ENCODE results near the gene CCDC187. TPM values are rescaled to one million over a fixed set of nuclear protein-coding genes. Genes with fewer than 3 reads are reported as not detected.

Gene CCDC187
- total RNA-seq, 8 experiments from 2014 or later = 0.07 to 1.2 (median 0.19) TPM

DNA sequence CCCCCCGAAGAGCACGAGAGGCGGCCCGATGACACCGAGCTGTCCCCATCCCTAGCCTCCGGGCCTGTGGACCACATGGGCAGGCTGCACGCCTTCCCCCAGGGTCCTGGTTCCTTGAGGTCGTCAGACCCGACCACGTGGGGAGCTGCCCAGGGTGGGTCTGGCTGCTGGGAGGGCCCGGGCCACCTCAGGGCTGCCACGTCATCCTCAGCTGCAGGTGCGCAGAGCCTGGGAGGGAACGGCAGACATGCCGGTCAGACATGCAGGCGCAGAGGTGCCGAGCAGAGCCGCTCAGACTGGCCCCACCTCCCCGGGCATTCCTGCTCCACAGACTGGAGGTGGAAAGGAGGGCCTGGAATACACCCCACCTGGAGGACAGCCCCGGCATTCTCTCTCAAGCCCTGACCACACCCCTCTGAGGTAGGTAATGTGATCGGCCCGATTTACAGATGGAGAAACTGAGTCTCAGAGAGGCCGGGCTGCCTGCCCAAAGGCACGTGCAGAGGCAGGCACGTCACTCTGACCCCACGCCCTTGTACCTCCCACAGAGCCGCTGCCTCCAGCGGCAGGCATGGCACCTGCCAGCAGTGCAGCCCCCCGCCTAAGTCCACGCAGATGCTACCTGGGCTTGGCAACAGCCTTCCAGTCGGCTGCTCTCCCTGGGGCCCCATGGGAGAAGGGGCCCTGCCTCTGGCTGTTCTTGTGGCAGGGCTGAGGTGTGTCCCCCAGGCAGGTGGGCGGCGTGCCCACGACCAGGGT is 649 bp downstream of the CCDC187 start:
- Histone ChIP-seq H3K4me1 (replicated peaks in 1 of 2) (peaks cover 27 to 29% of the 10 kb centered on the region in 2 donors), H3K4me3 (no peak overlapping the region), H3K27ac (no peak overlapping the region)
- WGBS, 10 experiments = 48 to 95% (median 81%) methylated on average over 4 to 6 of the region's 34 CpGs; no CpG with 5 or more reads in 7 of the 10 experiments
- in situ Hi-C loops (cut with MboI; ENCODE audit: low pct_unique_long_range_greater_than_20kb in 2 of 9, low sequenced_read_pairs in 9 of 9, unreplicated experiment in 9 of 9) = no loop called here
- ATAC-seq (replicated peaks in 6 of 8) = no peak

DNA sequence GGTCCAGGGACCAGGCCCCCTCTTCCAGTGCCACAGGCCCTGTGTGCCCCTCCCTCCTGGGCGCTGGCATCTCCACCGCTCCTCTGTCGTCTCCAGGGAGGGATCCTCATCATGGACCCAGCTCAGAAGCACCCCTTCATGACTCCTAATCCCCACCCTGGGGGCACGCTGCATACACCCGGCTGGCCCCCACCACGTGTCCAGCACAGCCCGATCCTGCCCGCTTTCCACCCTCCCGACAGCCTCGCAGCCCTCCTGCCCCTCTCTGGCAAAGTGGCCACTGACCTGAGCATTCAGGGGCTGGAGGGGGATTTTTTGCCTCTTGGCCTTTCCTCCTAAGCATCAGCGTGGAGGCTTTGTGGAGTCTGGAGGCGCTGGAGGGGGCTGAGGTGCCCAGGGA is 1.4 kb downstream of the CCDC187 start:
- 50 to 62% (median 61%) methylated on average over 3 to 7 of the region's 12 CpGs; no CpG with 5 or more reads in 7 of the 10 experiments for WGBS, 10 experiments
- in situ Hi-C loops (cut with MboI; ENCODE audit: low pct_unique_long_range_greater_than_20kb in 2 of 9, low sequenced_read_pairs in 9 of 9, unreplicated experiment in 9 of 9) = no loop called here
- H3K27ac ChIP-seq = no peak overlapping the region
- peaks cover 29 to 31% of the 10 kb centered on the region in 2 donors for H3K4me1 ChIP-seq (replicated peaks in 1 of 2)
- ATAC-seq (replicated peaks in 6 of 8) = no peak
- no peak overlapping the region for H3K4me3 ChIP-seq

DNA sequence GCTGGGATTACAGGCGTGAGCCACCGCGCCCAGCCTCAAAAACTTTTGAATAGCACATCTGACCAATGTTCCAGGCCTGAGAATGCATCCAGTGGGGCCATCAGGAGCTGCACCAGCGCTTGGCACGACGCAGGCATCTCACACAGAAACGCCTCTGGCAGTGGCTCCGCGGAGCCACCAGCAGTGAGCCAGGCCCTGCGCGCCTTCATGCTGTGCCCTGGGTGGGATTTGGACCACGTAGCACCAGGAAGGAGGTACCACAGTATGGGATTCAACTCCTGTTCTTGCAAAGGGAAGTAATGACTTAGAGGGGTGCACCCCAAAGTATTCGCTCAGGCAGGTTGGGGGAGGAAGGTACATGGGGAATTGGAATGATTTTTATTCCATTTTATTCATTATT is 3.0 kb downstream of the CCDC187 start:
- H3K4me1 ChIP-seq (replicated peaks in 1 of 2) = peaks cover 26 to 30% of the 10 kb centered on the region in 2 donors
- 46 to 100% (median 87%) methylated on average over 1 to 10 of the region's 13 CpGs; no CpG with 5 or more reads in 5 of the 10 experiments for WGBS, 10 experiments
- in situ Hi-C loops (cut with MboI; ENCODE audit: low pct_unique_long_range_greater_than_20kb in 2 of 9, low sequenced_read_pairs in 9 of 9, unreplicated experiment in 9 of 9) = no loop called here
- H3K27ac ChIP-seq = no peak overlapping the region
- H3K4me3 ChIP-seq = no peak overlapping the region
- no peak for ATAC-seq (replicated peaks in 6 of 8)

DNA sequence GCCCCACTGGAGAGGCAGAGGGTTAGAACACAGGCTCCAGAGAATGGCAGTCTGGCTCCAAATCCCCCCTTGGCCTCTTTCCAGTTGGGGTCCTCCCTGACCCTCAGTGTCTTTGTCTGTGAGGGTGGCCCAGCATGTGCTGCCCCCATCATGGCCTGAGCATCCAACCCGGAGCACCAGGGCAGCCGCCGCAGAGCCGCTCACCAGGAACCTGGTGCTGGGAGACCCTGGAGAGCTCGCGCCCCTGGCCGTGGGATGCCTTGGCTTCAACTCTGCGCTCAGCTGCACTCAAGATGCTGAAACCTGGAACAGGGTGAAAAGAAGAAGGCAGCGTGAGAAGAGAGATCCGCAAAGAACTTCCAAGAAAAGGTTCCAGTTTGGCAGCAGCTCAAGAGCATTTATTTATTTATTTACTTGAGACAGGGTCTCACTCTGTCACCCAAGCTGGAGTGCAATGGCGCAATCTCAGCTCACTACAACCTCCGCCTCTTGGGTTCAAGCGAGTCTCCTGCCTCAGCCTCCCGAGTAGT is 3.8 kb downstream of the CCDC187 start:
- Histone ChIP-seq H3K27ac (no peak overlapping the region), H3K4me1 (replicated peaks in 1 of 2) (peaks cover 26 to 32% of the 10 kb centered on the region in 2 donors), H3K4me3 (no peak overlapping the region)
- in situ Hi-C loops (cut with MboI; ENCODE audit: low pct_unique_long_range_greater_than_20kb in 2 of 9, low sequenced_read_pairs in 9 of 9, unreplicated experiment in 9 of 9) = no loop called here
- no peak for ATAC-seq (replicated peaks in 6 of 8)
- WGBS, 10 experiments = 25 to 100% (median 88%) methylated on average over 1 to 7 of the region's 14 CpGs; no CpG with 5 or more reads in 2 of the 10 experiments

DNA sequence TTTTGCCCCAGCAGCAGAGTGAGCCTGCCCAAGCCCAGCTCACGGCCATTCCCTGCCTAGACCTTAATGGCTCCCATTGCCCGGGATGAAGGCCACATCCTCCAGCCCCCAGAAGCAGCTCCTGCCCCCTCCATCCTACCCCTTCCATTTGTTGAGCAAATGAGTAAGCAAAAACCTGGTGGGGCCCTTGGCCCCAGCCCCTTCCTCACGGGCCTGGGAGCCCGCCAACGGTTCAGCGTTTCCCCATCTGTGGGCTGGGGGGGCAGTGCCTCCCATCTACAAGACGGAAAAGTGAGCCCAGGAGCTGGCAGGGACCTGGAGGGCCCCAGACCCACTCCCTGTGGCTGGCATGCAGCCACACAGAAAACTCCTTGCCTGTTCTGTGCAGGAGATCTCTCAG is 4.4 kb downstream of the CCDC187 start:
- Histone ChIP-seq H3K4me1 (replicated peaks in 1 of 2) (peaks cover 24 to 35% of the 10 kb centered on the region in 2 donors), H3K27ac (no peak overlapping the region), H3K4me3 (no peak overlapping the region)
- in situ Hi-C loops (cut with MboI; ENCODE audit: low pct_unique_long_range_greater_than_20kb in 2 of 9, low sequenced_read_pairs in 9 of 9, unreplicated experiment in 9 of 9) = no loop called here
- ATAC-seq (replicated peaks in 6 of 8) = no peak
- WGBS, 10 experiments = 82% methylated on average over 3 of the region's 7 CpGs; no CpG with 5 or more reads in 9 of the 10 experiments

DNA sequence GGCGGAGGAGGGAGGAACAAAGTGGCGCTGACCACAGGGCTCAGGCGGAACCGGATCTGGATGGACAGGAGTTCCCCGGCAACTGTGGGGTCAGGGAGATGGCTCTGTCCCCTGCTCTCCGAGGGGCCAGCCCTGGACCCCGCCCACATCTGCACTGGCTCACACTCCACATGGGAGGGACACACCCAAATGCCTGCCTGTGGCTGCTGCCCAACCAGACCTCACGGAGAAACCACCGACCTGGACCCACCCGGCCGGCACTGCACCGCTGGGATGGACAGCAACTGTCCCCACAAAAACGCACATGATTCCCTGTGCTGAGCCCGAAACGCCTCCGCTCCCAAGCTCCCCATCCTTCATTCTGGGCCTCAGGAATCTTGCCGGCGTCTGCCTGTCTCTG is 4.8 kb downstream of the CCDC187 start:
- no peak overlapping the region for H3K27ac ChIP-seq
- WGBS, 10 experiments = 69% methylated on average over 3 of the region's 18 CpGs; no CpG with 5 or more reads in 9 of the 10 experiments
- peak in 3 of 8 experiments; percentile 18 to 59 (median 49) for ATAC-seq (replicated peaks in 6 of 8)

DNA sequence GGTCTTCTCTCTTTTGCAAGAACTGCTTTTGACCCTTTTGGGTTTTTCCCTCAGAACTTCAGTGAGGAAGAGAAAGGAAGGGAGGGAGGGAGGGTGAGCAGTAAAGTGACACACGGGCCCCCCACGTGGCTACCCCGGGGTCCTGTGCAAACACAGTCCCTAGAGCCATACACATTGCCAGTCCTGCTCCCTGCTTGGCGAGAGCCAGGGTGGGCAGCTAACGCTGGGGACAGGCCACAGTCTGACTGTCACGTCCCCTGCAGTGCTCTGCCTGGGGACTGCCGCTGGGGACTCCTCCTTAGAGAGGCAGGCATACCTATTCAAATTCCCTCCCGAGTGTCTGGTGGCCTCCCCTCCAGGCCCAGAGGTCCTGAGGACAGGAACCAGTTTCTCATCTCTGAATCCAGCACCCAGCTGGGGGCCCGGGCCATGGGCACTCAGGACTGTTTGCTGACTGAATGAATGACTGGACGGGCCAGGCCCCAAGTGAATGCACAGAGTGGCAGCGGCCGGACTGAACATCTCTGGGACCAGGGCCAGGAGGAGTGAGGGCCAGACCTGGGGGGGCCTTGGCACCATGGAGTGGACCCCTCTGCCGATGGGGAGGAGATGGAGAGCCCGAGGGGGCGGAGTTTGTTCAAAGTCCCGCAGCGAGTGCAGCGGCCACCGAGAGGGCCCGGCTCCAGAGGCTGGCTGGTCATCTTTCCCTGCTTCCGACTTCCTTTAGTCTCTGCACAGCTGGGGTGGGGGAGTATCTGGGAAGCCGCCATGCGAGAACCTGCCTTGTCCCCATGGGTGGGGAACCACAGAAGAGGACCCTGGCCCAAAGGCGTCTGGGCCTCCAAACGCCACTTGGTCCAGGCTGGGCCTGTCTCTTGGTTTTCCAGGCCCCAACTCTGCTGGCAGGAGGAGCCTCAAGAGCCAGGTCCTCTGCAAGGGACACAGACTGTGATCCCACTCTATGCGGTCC is 5.8 kb downstream of the CCDC187 start:
- in situ Hi-C loops (cut with MboI; ENCODE audit: low pct_unique_long_range_greater_than_20kb in 2 of 9, low sequenced_read_pairs in 9 of 9, unreplicated experiment in 9 of 9) = no loop called here
- Histone ChIP-seq H3K4me3 (no peak overlapping the region), H3K27ac (no peak overlapping the region)

More for the DNA sequence above, 4.8 kb downstream of the CCDC187 start:
- Histone ChIP-seq H3K4me3 (no peak overlapping the region), H3K4me1 (replicated peaks in 1 of 2) (peaks cover 20 to 31% of the 10 kb centered on the region in 2 donors)
- in situ Hi-C loops (cut with MboI; ENCODE audit: low pct_unique_long_range_greater_than_20kb in 2 of 9, low sequenced_read_pairs in 9 of 9, unreplicated experiment in 9 of 9) = no loop called here

DNA sequence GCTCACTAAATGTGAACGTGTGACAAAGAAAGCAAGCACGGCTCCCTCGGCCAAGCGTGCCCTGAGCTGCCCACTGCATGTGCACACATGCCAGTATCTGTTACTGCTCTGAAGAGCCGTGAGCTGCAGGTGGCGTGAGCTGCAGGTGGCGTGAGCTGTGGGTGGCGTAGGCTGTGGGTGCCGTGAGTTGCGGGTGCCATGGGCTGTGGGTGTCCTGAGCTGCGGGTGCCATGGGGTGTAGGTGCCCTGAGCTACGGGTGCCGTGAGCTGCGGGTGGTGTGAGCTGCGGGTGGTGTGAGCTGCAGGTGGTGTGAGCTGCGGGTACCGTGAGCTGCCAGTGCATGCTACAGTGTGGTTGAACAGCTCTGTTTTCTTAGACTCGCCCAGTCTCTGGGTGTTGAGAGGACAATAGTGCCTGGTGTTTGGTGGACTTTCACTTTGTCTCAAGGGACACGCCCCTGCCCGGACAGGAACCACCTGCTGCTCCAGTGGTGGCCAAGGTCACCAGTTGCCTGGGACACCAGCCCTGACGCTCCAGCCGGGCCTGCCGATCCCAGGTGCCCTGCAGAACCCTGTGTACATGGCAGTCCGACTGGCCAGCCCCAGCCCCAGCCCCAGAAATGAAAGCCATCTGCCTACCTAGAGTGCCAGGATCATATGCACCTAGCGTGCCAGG is 6.7 kb downstream of the CCDC187 start:
- Histone ChIP-seq H3K4me3 (no peak overlapping the region), H3K4me1 (replicated peaks in 1 of 2) (peaks cover 23 to 27% of the 10 kb centered on the region in 2 donors), H3K27ac (no peak overlapping the region)
- WGBS, 10 experiments = 40 to 86% (median 70%) methylated on average over 1 to 18 of the region's 25 CpGs; no CpG with 5 or more reads in 6 of the 10 experiments
- ATAC-seq (replicated peaks in 6 of 8) = peak in 2 of 8 experiments; percentile 1 to 2
- in situ Hi-C loops (cut with MboI; ENCODE audit: low pct_unique_long_range_greater_than_20kb in 2 of 9, low sequenced_read_pairs in 9 of 9, unreplicated experiment in 9 of 9) = no loop called here

More for the DNA sequence above, 5.8 kb downstream of the CCDC187 start:
- ATAC-seq (replicated peaks in 6 of 8) = no peak
- H3K4me1 ChIP-seq (replicated peaks in 1 of 2) = peaks cover 16 to 27% of the 10 kb centered on the region in 2 donors
- 26 to 100% (median 74%) methylated on average over 1 to 6 of the region's 26 CpGs; no CpG with 5 or more reads in 5 of the 10 experiments for WGBS, 10 experiments

DNA sequence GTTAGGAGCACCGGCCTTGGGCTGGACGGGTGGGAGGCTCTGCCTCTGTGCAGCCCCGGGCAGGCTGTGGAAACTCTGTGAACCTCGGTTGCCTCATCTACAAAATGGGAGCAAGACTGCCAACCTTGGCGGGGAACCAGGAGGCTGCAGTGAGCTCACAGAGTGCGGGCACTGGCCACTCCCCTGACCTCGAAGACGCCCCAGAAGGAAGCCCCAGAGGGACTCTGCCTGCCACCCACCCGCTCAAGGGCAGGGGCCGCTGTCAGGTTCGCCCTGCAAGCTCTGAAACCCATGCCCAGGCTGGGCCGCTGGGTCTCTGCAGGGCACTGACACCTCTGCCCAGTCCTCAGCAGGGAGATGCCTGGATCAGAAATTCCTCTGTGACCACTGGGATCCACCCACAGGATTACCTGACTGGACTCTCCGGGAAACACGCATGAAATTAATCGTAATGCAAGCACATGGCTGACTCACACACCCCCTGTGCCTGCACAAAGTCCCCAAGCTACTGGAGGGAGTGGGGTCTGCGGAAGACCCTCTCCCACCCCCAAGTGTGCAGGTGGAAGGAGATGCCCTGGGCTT is 7.4 kb downstream of the CCDC187 start:
- ATAC-seq (replicated peaks in 6 of 8) = peak in 3 of 8 experiments; percentile 9 to 20 (median 12)
- Histone ChIP-seq H3K4me1 (replicated peaks in 1 of 2) (peaks cover 23 to 27% of the 10 kb centered on the region in 2 donors), H3K27ac (no peak overlapping the region), H3K4me3 (no peak overlapping the region)
- in situ Hi-C loops (cut with MboI; ENCODE audit: low pct_unique_long_range_greater_than_20kb in 2 of 9, low sequenced_read_pairs in 9 of 9, unreplicated experiment in 9 of 9) = no loop called here
- WGBS, 10 experiments = 0 to 100% (median 77%) methylated on average over 1 to 7 of the region's 16 CpGs; no CpG with 5 or more reads in 5 of the 10 experiments

DNA sequence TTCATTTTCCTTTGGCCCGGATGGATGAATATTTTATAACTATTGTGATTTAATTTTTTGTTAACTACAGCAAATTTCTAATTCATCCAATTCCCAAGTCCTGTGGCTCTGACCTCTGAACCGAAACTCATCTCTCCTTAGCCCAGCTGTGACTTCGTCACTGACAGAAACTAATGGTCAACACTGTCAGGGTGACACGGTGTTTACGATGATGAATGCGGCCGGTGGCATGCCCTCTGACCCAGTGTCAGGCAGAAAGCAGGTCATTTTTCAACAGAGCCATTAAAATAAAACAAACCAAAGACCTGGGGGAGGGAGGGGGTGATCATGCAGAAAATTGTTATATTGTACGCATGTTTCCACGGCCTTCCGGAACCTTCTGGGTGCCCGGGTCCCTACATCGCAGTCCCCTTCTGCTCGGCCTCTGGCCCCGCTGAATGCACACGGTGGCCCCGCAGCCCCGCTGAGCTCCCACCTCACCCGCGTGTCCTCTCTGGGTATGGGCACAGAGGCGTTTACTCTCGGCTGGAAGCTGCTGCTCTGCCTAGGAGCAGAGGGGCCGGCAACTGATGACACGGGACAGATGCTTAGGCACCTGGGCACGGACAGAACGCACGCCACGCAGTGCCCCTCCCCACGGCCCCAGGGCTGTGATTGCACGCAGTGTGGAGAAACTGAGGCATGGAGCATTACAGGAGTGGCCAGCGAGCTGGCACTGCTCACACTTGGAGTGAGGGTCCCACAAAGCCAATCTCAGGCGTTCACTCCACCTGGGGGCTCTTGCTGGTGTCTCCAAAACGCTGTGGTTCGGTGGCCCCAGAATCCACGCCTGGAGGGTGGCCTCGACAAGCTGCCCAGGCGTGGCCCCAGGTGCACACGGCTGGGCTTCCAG is 8.1 kb downstream of the CCDC187 start:
- Histone ChIP-seq H3K27ac (peak overlapping the region in 1 of 2 donors; percentile 38), H3K4me3 (no peak overlapping the region), H3K4me1 (replicated peaks in 1 of 2) (peaks cover 23 to 27% of the 10 kb centered on the region in 2 donors)
- in situ Hi-C loops (cut with MboI; ENCODE audit: low pct_unique_long_range_greater_than_20kb in 2 of 9, low sequenced_read_pairs in 9 of 9, unreplicated experiment in 9 of 9) = no loop called here
- WGBS, 10 experiments = 10 to 61% (median 49%) methylated on average over 2 to 21 of the region's 37 CpGs; no CpG with 5 or more reads in 1 of the 10 experiments
- ATAC-seq (replicated peaks in 6 of 8) = peak in 3 of 8 experiments; percentile 12 to 33 (median 26)

DNA sequence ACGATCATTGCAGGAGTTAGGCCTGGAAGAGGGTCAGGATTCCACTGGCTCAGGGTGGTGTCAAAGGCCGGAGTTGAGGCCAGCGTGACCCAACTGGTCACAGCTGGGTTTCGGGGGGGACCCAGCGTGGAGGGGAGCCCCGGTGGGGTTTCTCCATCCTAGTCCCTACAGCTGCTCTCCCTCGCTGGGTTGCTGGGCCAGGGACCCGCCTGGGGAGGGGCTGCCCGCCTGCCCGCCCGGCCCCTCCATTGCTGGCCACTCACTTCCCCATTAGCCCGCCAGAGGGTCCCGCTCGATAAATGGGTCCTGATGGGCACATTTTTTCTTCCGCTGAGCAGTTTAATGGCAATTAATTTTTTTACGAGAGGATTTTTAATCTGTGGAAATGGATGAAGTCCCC is 8.8 kb downstream of the CCDC187 start:
- H3K27ac ChIP-seq = no peak overlapping the region
- H3K4me3 ChIP-seq = no peak overlapping the region
- in situ Hi-C loops (cut with MboI; ENCODE audit: low pct_unique_long_range_greater_than_20kb in 2 of 9, low sequenced_read_pairs in 9 of 9, unreplicated experiment in 9 of 9) = no loop called here
- H3K4me1 ChIP-seq (replicated peaks in 1 of 2) = peaks cover 24 to 27% of the 10 kb centered on the region in 2 donors
- no peak for ATAC-seq (replicated peaks in 6 of 8)
- WGBS, 10 experiments = 59 to 100% (median 71%) methylated on average over 2 to 11 of the region's 16 CpGs; no CpG with 5 or more reads in 3 of the 10 experiments
